Chondrocyte (in vitro differentiated cells): ENCODE measurements around the gene RBM17. TPM values are rescaled to one million over a fixed set of nuclear protein-coding genes. Genes with fewer than 3 reads are reported as not detected.

ENCODE experiments used
- DNase-seq: peaks from one replicate; pipeline ENCODE4 v3.0.0; 2021; ENCODE audit warnings: mixed read lengths, low spot score
- H3K27ac Mint-ChIP-seq: one replicate; pipeline ENCODE4 v1.8.0; 2021; ENCODE audit warnings: mild to moderate bottlenecking, moderate library complexity, mixed read lengths; ENCODE audit not compliant: unreplicated experiment
- H3K27me3 Mint-ChIP-seq: 2 replicates; pipeline ENCODE4 v1.8.0; 2021; ENCODE audit warnings: low read depth, mixed read lengths
- H3K36me3 Mint-ChIP-seq: 2 replicates; pipeline ENCODE4 v1.8.0; 2021; ENCODE audit warnings: low read depth, mixed read lengths
- H3K4me1 Mint-ChIP-seq: 2 replicates; pipeline ENCODE4 v1.8.0; 2021; ENCODE audit warnings: low read depth, mild to moderate bottlenecking, mixed read lengths
- H3K4me3 Mint-ChIP-seq: one replicate; pipeline ENCODE4 v1.8.0; 2021; ENCODE audit warnings: mild to moderate bottlenecking, moderate library complexity, mixed read lengths; ENCODE audit not compliant: unreplicated experiment
- H3K9me3 Mint-ChIP-seq: 2 replicates; pipeline ENCODE4 v1.8.0; 2021; ENCODE audit warnings: low read depth, mixed read lengths
- total RNA-seq: library from RNA; stranded (reverse); gene quantifications from 3 replicates; pipeline ENCODE4 v1.2.1, GENCODE V29; 2021
- TF ChIP-seq, protein P1 (sequence below): fragments of 200-600 bp; sonication (generic); IDR thresholded peaks from 2 replicates; pipeline ENCODE4 v1.5.0; 2021; ENCODE audit warnings: antibody characterized with exemption, mild to moderate bottlenecking, moderate library complexity

RBM17 gene
- total RNA-seq, 1 donor from 2014 or later, result 59.0 TPM

DNA sequence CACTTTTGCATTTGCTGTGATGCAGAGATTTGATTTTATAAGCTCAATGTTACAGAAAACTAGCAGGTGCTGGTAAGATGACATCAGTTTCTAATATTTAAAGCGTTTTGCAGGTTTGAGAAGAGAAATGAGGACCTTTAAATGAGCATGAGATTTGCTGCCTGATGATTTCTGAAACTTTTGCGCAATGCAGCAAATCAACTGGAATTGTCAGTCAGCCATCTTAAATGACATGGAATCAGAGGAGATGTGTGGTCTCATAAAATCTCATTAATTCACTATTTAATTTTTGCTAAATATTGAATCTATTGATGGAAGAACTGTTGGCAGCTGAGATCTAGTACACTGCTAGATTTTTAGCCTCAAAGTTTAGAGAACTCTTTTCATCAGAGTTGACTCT, 3.9 kb downstream of the RBM17 start:
- peaks cover 36% of the 10 kb centered on the region for H3K4me1 Mint-ChIP-seq
- peaks cover 4% of the 10 kb centered on the region for H3K36me3 Mint-ChIP-seq
- H3K9me3 Mint-ChIP-seq, result no peaks in the 10 kb centered on the region
- no peaks in the 10 kb centered on the region for H3K27me3 Mint-ChIP-seq
- H3K4me3 Mint-ChIP-seq, result no peak overlapping the region
- no peak overlapping the region for H3K27ac Mint-ChIP-seq
- no peak for DNase-seq
- TF ChIP-seq, protein P1, sequence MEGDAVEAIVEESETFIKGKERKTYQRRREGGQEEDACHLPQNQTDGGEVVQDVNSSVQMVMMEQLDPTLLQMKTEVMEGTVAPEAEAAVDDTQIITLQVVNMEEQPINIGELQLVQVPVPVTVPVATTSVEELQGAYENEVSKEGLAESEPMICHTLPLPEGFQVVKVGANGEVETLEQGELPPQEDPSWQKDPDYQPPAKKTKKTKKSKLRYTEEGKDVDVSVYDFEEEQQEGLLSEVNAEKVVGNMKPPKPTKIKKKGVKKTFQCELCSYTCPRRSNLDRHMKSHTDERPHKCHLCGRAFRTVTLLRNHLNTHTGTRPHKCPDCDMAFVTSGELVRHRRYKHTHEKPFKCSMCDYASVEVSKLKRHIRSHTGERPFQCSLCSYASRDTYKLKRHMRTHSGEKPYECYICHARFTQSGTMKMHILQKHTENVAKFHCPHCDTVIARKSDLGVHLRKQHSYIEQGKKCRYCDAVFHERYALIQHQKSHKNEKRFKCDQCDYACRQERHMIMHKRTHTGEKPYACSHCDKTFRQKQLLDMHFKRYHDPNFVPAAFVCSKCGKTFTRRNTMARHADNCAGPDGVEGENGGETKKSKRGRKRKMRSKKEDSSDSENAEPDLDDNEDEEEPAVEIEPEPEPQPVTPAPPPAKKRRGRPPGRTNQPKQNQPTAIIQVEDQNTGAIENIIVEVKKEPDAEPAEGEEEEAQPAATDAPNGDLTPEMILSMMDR, result no peak

DNA sequence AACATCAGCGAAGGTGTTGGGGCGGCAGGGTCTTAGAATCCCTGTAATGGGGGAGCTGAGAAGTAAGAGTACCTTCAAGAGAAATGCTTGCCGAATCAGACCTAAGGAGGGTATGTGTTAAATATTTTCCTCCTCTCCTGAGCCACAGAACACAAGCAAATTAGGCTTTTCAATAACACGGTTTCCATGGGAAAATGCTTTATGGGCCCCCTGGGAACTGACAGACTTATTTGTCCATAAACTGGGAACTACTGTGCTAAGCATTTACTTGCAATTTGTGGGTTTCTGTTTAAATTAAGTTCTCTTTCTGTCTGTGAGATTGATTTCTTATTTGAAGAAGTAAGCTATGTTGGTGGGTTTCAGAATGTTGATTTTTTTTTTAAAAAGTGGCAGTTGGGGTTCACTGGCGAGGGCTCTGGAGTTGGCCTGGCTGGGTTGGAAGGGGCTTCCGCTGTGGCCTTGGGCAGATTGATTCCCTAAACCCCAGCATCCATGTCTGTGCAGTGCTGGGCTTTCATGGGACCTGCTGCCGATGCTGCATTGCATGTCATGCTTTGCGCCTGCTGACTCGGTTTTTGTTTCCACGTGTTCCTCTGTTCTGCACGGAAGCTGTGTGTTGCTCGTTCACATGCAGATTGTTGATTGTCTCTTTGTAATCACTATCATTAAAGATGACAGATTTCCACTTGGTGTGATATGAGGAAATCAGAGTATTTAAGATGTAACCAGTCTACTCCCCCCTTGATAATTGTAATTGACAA, 7.2 kb downstream of the RBM17 start:
- no peak for DNase-seq
- TF ChIP-seq, protein P1, result no peak
- Mint-ChIP-seq H3K4me1 (peaks cover 20% of the 10 kb centered on the region), H3K36me3 (peaks cover 13% of the 10 kb centered on the region), H3K27me3 (no peaks in the 10 kb centered on the region), H3K4me3 (no peak overlapping the region), H3K9me3 (no peaks in the 10 kb centered on the region), H3K27ac (no peak overlapping the region)

- peaks cover 9% of the 10 kb centered on the region for H3K4me1 Mint-ChIP-seq
- TF ChIP-seq, protein P1, result no peak
- H3K27ac Mint-ChIP-seq, result no peak overlapping the region
- peaks cover 13% of the 10 kb centered on the region for H3K36me3 Mint-ChIP-seq
- no peak for DNase-seq
- H3K4me3 Mint-ChIP-seq, result no peak overlapping the region
- no peaks in the 10 kb centered on the region for H3K9me3 Mint-ChIP-seq
- no peaks in the 10 kb centered on the region for H3K27me3 Mint-ChIP-seq
Measured at GRCh38 chr10:6097063-6097462, 8.2 kb downstream of the RBM17 start.

- DNase-seq, result no peak
- TF ChIP-seq, protein P1, result no peak
- peaks cover 8% of the 10 kb centered on the region for H3K4me1 Mint-ChIP-seq
Measured at GRCh38 chr10:6098156-6098555, 9.3 kb downstream of the RBM17 start.

DNA sequence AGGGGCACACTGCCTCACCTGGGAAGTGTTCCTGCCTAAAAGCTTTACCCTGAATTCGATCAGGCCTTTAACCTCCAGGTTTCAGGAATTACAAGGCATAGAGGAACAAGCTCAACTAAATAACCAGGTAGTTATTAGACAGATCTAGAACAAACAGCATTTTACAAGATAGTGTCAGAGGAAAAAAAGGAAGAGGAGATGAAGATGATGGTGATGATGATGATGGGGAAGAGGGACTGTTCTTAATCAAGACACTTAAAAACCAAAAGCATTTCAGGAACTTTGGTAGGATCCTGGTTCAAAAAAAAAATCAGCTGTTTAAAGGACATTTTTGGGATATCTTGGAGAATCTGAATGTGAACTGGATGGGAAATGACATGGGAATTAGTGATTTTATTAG, 11.5 kb downstream of the RBM17 start:
- DNase-seq, result no peak
- no peaks in the 10 kb centered on the region for H3K27me3 Mint-ChIP-seq
- H3K4me3 Mint-ChIP-seq, result no peak overlapping the region
- no peak overlapping the region for H3K27ac Mint-ChIP-seq
- H3K4me1 Mint-ChIP-seq, result peaks cover 4% of the 10 kb centered on the region
- no peaks in the 10 kb centered on the region for H3K9me3 Mint-ChIP-seq
- TF ChIP-seq, protein P1, result no peak
- H3K36me3 Mint-ChIP-seq, result peaks cover 15% of the 10 kb centered on the region

More at GRCh38 chr10:6098156-6098555, 9.3 kb downstream of the RBM17 start:
- Mint-ChIP-seq H3K36me3 (peaks cover 15% of the 10 kb centered on the region), H3K9me3 (no peaks in the 10 kb centered on the region), H3K4me3 (no peak overlapping the region), H3K27me3 (no peaks in the 10 kb centered on the region), H3K27ac (no peak overlapping the region)
